H54 (cell line): Measurements from ENCODE around the gene CYSRT1.

Source experiments
- DNase-seq: peaks from one replicate; pipeline ENCODE4 v3.0.0; 2011; ENCODE audit warnings: low spot score, mixed read lengths; ENCODE audit not compliant: insufficient read length
- FAIRE-seq: peaks from 3 replicates; lab custom pipeline; 2011; peaks lifted over from hg19 to GRCh38; lab: Jason Lieb, UNC
- POLR2A ChIP-seq: IDR thresholded peaks from 2 replicates; pipeline ENCODE4 v1.6.1; 2011; ENCODE audit warnings: low read depth, mild to moderate bottlenecking, low read length

CYSRT1 gene

DNA sequence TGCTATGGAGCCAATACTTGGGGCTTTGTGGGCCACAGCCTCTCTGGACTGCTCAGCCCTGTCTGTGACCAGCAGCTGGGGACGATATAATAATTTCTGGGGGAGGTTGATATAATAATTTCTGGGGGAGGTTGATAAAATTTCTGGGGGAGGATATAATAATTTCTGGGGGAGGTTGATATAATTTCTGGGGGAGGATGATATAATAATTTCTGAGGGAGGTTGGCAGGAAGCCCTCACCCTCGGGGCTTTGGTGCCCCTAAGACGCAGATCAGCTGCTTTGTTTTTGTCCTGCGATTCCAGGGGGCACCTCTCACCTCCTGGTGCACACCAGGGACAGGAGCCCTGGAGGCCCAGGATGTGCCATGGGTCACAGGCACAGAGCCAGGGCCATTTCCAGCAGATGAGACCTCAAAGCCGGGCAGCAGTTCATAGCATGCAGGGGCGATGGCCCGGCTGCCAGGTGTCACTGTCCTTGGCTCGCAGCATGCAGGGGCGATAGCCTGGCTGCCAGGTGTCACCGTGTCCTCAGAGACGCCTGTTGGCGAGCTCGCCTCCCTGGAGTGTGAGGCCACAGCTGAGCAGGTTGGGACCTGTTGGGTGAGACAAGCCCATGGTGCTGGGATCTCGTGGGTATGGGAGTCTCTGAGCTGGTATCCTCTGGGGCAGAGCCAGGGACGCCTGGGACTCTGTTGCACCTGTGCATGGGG is 48.8 kb downstream of the CYSRT1 start:
- FAIRE-seq: no peak
- DNase-seq: no peak
- no peak for TF ChIP-seq POLR2A

DNA sequence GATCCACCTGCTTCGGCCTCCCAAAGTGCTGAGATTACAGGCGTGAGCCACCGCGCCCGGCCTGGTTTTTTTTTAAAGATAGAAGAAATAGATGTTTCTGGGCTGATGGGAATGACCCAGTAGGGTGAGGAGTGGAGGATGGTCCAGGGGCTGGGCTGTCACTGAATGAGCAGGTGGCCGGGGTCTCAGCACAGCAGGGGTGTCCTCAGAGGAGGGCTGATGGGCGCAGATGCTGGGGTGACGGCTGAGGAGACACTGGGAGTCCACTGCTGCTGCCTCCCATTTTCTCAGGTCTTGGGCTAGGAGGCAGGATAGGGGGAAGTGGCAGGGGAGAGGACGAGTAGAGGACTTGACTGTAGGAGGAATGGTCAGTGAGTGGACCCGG is 50.2 kb downstream of the CYSRT1 start:
- FAIRE-seq (no peak), DNase-seq (no peak)
- TF ChIP-seq POLR2A: no peak
